Kidney tubule cell (primary cell): ENCODE data around the gene RDM1.
A peak's percentile ranks its signal among the peaks of the same experiment; 100 is the strongest.
"Not testable (repeated sequence)": the region's sequence is repeated elsewhere in the genome, so short reads cannot be mapped to it uniquely, and the experiment has no call there.

Source experiments
- DNase-seq: peaks from one replicate; pipeline ENCODE4 v3.0.0-alpha.2; 2018; ENCODE audit warnings: low spot score

RDM1 gene

DNA sequence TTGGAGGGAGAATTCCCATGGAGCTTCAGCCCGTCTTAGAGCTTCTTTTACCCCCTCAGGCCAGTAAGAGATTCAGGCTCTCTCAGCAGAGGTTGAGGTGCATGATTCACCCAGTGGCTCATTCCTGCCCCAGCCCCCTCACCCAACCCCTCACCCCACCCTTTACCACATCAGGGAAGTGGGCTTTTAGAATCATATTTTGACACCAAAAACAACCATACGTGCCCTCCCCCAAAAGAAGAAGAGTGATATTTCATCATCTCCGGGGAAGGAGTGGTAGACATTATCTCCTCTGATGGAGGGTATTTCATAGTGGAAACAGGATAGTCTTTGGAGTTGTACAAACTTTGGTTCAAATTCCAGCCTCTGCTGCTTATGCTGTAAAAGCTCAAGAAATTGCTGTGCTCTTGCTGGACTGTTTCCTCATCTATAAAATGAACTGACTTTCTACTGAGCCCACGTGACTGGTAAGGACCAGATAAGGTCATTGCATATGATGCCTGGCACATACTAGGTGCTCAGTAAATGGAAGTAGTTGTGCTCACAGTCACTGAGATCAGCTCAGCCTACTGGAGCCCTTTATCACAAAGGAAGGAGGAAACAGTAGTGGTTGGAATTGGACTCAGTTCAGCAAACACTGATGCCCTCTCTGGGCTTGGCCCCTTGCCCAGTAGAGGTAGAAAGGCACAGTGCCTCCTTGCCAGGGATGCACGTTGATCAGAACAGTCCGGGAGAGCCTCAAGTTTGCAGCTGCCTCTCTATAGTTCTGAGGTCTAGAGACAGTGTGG lies 32.1 kb downstream of the RDM1 start:
- peak; percentile 77 for DNase-seq

DNA sequence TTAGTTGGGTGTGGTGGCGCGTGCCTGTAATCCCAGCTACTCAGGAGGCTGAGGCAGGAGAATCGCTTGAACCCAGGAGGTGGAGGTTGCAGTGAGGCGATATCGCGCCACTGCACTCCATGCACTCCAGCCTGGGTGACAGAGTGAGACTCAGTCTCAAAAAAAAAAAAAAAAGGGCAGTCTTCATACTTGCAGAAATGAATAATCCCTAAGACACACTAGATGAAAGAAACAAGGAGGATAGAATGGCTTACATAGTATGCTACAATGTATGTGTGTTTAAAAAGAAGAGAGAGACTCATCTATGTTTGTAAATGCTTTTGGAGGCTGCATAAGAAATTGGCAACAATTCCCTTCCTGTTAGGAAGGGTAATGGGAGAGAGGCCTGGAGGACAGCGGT lies 32.8 kb downstream of the RDM1 start:
- not testable (repeated sequence) for DNase-seq

DNA sequence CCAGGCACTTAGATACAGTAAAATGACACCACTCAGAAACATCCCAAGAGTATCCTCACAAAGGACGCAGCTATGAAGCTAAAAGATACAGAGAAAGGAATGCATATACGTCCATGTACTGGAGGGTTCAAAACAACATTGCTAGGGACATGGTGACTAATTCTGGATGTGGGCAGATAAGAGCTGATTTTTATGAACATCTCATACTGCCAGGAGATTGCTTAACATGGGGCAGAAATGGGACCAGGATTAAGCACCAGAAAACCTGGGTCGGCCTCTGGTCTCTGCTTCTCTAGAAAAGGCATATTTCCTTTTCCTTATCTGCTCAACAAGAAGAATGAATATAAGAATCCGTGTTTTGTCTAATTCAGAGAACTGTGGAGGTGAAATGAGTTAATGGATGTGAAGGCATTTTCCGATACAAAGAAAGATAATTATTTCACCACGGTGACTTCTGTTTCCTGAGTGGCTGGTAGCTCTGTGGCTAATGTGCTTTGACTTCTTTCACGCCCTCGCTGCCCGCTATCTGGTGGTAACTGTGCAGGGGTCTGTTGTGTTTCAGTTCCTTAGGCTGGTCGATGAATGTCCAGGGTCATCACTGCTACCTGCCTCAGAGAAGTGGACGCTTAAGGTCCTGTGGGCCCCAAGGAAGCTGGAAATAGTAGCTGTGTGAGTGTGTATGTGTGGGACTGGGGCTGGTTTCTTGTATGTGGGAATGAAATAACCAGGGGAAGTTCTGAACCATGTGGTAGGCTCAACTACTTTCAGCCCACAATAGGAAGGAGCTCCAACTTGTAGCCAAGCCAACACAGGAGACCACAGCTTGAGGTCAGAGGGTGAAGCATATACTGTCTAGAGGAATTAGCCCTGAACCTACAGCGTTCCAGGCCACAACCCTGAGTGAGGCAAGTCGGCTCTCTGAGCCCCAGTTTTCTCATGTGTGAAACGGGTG lies 34.7 kb downstream of the RDM1 start:
- DNase-seq: no peak

DNA sequence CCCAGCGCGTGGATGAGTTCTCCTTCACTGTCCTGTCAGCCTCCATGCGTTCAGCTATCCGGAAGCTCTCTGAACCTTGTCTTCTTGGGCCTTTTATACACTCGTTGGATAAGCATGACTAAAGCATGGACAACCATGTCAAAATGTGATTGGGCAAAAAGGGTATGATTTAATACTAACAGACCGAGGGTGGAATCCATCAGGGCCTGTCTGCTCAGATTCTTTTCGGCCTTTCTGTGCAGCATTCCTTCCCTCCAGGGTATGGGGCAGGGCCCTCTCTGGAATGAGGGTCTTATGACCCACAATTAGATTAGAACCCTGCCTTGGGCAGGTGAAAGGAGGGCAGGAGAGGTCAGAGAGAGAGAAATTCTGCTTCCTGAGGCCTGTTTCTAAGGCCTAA lies 36.4 kb downstream of the RDM1 start:
- DNase-seq: no peak

DNA sequence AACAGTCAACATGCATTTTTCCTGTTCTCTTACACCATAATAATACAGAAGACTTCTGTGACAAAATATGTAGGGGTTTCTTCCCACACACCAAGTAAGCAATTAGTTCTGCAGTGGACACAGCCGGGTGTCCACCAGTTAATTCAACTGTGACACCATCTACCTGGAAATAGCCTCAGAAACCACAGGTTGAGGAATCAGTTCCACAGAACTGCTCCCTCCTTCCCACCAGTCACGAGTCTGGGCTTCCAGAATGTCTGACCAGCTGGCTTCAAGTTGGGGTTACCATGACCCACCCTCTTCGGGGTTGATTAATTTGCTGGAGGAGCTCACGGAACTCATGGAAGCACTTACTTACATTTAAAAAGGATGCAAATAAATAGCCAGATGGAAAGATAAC lies 36.8 kb downstream of the RDM1 start:
- peak; percentile 49 for DNase-seq

DNA sequence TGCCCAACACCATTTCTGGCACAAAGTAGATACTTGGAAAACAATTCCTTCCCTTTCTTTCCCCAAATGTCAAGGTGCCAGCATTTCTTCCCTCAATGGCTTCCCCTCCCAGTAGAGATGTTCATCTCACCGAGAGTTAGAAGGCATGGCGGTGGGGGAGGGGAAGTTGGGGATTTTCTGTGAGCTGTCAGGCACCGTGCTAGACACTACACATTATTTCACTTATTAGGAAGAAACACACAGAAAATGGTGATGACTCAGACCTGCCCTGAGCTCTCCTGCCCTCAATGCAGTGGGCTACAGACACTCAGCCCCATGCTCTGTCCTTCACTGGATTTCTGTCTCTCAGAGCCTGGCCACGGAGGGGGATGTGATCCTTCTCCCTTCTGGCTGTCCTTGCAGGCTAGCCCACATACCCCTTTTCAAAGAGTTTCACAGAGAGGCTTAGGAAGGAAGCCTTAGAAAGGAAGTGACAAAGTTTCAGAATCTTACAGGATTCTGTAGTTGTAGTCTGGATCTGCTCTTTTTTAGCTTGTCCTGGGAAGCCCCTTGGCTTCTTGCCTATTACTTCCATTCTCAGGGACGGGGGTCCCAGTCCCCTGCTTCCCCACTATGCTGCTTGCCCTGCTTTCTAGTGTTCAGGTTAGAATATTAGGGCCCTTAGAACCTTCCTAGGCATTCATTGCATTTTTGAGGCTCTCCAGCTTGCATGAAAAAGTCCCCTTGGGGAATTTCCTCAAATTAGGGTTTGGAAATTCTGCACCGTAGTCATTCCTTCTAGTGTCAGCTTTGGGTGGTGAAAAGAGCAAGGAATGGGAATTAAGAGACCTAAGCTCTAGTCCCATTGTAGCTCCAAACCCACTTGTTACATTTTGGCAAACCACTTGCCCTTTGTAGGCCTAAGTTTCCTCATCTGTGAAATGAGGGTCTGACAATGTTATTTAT lies 38.2 kb downstream of the RDM1 start:
- peak; percentile 58 for DNase-seq

DNA sequence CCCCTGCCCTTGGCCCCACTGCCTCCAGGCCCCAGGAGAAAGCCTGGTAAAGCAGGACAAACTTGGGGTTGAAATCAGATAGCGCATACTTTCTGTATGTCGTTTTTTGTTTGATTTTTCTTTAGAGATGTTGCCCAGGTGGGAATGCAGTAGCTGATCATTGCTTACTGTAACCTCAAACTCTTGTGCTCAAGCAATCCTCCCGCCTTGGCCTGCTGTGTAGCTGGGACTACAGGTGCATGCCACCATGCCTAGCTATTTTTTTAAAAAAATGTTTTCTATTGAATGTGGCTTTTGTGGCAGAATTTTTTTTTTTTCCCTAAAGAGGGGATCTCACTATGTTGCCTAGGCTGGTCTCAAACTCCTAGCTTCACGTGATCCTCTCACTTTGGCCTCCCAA lies 39.3 kb downstream of the RDM1 start:
- no peak for DNase-seq

DNA sequence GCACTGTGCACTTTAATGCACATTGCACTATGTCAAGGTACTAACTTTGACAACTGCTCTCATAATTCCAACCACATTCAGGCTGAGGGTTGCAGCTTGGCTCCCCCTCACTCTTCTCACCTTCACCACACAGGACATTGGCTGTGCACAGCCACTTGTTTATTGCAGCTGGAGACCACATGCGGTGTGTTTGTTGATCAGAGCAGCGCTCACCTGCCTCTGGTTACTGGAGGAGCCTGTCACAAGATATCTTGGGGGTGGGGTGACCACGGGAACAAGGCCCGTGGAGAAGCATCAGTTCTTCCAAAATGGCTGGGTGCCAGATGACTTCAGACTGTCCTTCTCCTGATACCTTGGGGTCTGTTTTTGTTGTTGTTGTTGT lies 39.8 kb downstream of the RDM1 start:
- no peak for DNase-seq

DNA sequence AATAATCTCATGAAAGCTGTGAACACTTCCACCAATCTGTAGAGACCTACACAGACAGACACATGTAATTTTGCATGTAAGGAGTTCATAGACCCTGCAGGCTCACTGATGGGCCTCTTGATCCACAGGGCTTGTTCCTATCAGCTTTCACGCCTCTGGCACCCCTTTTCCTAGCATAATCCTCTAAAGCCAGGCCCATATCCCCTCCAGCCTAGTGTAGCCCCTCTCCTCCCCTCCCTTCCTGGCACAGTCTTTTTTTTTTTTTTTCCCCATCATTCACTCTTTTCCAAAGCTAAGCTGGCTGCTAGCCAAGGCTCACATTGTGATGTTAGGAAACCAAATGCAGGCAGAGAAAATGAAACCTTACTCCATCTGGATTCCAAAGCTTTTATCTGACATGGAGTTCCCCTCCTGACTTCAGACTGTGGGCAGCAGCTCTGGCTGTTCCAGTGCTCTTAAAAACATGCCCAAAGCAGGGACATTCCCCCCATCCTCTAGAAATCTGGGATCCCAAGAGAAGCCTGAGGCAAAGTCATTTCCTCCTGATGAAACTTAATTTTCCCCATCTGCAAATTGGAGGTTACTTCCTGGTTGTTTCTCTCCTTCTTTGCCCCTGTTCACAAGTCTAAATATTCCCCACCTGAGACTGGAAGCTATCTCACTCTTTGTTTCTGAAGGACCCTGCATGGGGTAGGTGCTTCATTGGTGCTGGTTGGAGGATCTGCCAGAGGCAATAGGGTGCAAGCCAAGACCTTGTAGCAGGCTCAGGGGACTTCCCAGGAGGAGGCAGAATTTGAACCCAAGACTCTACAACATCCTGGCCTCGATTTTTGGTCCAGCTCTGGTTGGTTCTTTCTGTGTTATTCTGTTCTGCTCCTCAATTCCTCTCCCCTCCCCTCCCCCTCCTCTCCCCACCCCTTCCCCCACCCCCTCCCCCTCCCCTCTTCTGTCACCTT lies 40.5 kb downstream of the RDM1 start:
- peak; percentile 58 for DNase-seq

DNA sequence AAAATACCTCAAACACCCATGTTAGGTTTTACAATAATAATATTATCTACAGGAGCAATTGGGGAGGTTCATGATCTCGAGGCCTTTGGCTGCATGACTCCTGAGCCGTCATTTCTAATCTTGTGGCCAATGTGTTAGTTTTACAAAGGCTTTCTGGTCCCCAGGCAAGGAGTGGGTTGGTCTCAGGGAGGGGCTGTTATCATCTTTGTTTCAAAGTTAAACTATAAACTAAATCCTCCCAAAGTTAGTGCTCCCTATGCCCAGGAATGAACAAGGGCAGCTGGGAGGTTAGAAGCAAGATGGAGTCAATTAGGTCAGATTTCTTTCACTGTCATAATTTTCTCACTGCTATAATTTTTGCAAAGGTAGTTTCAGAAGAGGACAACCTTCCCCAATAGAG lies 41.3 kb downstream of the RDM1 start:
- no peak for DNase-seq

DNA sequence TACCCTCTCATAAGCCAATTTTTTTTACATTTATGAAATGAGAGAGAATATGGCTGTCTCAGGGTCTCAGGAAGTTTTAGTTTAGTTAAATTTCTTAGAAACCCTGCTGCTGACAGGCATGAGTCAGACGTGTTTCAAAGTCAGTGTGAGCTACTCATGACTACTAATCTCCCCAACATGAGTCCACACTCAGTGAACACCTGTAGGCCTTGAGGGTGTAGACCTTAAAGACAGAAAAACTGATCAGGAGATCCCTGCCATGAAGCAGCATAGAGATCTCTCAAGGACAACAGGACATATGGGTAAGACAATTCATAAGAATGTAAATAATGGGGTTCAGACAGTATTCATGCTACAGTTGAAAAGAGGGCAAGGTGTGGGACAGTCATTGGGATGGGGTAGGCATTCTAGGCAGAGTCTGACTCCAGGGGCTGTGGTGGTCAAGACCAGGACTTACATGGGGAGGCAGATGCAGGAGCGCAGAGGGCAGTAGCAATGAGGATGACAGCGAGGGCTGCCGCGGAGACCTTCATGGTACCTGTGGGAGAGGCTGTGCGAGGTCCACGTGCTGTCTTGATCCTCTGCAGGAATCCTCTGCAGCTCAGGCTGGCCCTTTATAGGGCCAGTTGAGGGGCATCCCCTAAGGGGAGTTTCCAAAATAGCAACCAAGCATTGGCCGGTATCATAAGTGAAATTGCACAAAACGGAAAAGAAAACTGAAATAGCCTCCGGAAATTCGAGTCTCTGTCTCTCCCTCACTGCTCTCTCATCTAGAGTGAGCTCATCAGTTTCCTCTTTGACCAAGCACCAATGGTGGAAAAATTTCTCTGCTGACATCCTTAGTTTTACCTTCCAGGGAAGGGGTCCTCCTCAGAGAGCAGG lies 50.6 kb downstream of the RDM1 start, which contains the start of gene CCL5:
CCL5 (minus strand) TSS at position 588 of the 882 bp plus-strand sequence.
- peak; percentile 38 for DNase-seq

DNA sequence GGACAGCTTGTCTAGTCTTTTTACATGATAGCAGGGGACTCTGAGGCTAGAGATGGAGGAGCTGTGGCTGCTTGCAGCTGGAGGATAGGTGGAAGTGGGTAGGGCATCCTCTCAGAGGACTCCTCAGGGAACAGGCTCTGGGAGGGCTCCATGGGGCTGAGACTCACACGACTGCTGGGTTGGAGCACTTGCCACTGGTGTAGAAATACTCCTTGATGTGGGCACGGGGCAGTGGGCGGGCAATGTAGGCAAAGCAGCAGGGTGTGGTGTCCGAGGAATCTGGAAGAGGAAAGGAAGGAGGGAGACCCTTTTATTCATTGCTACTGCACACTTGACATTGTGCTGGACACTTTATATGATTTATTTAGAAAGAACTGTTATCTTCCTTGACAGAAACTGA lies 52.2 kb downstream of the RDM1 start:
- DNase-seq: no peak

DNA sequence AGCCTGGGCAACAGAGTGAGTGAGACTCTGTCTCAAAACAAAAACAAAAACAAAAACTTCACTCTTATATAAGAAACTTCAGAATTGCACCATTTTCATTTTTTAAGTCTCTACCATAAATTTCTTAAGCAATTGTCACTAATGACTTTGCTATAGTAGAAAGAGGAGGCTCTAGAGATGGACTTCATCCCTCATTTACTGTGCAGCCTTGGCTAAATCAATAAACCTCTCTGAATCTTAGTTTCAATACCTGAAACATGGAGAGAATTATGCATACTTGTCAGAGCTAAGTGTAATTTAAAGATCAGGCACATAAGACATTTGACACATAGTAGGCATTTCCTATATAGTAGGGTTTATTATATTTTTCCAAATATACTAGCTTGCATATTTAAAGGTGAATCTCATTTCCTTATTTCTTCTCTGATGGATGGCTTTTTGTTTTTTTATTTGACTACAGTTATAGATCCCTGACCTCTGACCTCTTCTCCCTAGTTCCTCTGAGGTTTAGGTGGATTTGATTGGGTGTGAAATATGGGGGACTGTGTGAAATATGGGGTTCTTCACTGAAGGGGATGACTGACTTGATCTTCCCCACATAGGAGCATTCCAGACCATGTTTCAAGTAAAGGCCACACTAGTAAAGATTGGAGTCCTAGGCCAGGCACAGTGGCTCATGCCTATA lies 53.1 kb downstream of the RDM1 start:
- DNase-seq: no peak

DNA sequence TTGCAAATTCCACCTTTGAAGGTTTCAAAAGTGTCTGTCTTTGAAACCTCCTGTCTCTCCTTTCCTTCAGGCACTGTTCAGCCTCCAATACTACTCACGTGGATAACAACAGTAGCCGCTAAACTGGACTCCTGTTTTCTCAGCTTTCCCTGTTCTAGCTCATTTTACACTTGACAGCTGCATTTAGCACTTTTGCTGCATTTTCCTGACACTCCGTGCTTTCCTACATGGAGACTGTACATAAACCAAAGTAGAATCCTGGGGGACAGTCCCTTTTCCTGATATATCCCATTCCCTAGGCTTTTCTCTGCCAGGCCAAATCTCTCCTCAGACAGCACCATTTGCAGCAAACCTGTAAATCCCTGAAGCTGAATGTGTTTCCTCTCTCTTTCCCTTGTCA lies 54.0 kb downstream of the RDM1 start:
- DNase-seq: no peak

DNA sequence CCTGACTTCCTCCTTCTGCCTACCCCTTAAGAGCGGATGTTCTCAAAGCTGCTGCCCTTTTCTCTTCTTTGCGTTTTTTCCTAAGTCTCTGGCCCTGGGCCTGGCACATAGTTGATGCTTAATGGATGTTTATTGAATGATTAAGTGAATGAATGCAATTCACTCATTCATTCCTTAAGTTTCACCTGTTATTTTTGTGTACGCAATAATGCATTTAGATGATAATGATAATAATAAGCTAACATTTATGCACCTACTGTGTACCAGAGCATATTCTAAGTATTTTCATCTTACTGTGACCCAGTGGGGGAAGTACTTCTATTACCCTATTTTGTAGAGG lies 54.8 kb downstream of the RDM1 start:
- no peak for DNase-seq

DNA sequence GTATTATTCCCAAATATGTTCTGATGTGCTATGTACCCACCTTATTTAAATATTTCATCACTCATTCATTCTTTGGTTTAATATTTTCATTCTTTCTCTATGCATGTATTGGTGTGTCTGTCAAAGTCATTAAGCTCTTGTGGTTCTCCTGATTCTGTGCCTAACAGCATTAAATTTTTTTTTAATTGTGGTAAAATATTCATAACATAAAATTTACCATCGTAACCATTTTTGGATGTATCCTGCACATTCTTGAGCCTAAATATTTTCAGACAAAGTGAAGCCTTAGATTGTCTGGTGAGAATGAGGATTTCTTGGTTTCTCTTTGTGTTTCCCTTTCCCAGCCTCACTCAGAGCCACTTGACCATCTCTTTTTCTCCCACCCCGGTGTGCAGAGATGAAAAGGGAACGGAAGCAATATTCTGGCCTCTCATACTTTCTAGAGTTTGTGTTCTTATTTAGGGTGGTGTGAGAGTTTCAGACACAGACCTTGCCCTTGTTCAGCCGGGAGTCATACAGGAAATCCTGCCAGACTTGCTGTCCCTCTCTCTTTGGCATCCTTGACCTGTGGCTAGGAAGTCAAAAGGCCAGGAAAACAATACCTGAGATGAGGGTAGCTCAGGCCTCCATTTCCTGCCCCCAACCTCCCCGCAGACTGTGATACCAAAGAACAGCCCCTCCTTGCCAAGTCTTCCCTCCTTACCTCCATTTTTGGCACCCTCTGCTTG lies 55.3 kb downstream of the RDM1 start:
- no peak for DNase-seq

DNA sequence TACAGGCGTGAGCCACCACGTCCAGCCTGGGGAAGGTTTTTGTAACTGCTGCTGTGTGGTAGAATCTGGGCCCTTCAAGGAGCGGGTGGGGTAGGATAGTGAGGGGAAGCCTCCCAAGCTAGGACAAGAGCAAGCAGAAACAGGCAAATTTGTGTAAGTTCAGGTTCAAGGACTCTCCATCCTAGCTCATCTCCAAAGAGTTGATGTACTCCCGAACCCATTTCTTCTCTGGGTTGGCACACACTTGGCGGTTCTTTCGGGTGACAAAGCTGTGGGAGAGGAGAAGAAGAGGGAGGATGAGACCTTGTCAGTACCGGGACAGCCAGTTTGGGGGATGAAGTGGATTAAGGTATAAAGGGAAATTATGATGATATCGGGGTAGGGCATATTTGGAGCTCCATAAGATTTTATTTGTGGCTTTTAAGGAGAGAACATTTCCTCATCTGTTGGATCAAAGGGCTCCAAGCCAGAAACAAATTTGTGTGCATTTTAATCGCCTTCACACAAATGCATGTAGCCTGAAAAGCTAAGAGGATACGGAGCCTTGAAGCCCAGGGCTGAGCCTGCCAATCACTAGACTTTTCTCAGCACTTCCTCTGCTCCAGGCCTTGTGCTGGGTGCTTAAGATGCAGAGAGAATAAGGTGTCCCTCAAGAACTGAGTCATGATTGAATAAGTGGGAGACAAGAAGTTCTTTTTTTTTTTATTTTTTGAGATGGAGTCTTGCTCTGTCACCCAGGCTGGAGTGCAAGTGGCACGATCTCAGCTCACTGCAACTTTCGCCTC lies 58.2 kb downstream of the RDM1 start:
- no peak for DNase-seq
